ENCODE results near the gene IGSF3.
"Not testable (repeated sequence)": the region's sequence is repeated elsewhere in the genome, so short reads cannot be mapped to it uniquely, and the experiment has no call there.

Gene IGSF3

DNA sequence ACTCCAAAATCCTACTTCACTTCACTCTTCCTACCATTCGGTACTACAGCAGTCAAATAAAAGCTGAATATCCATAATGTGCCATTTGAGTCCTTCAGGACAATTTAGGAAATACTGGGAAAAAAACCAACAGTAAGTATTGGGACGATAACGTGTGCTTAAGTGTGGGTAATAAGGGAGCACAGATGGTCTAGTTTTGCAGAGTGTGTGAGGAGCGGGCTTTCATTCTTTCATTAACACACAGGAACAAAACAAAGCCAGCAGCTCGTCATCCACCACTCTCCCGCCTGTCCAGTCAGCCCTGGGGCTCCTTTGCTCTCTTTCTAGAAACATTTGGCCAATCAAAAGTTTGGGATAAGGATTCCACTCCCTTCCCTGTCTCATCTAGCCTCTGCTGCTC is 63.1 kb downstream of the IGSF3 start:
- H3K4me3 ChIP-seq (ENCODE audit: low read length); H3K27me3 ChIP-seq (ENCODE audit: insufficient read depth, low read length); H3K27ac ChIP-seq (ENCODE audit: low read length); H3K9ac ChIP-seq (ENCODE audit: low read depth, low read length); H3K36me3 ChIP-seq (ENCODE audit: insufficient read depth, low read depth, low read length); H3K9me3 ChIP-seq (ENCODE audit: insufficient read depth, low read depth, low read length); H3K4me1 ChIP-seq (ENCODE audit: insufficient read depth, low read length): not testable (repeated sequence)

DNA sequence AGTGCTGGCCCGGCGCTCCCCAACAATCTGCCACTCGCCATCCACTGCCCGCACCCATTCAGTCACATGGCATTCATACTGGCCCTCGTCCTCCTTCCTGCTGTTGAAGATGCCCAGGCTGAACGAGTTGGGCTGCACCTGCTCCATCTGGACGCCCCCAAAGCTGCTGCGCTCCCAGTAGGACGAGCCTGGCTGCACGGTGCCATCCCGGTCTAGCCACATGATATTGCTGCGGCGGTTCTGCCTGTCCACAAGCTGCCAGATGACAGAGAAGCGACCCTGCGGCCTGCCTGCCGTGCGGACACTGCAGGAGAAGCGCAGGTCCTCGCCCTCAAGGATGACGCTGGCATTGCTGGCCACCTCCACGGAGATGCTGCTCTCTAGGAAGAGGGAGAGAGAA is 63.9 kb downstream of the IGSF3 start:
- not testable (repeated sequence) for H3K9ac ChIP-seq (ENCODE audit: low read depth, low read length); H3K27me3 ChIP-seq (ENCODE audit: insufficient read depth, low read length); H3K36me3 ChIP-seq (ENCODE audit: insufficient read depth, low read depth, low read length); H3K4me3 ChIP-seq (ENCODE audit: low read length); H3K4me1 ChIP-seq (ENCODE audit: insufficient read depth, low read length); H3K9me3 ChIP-seq (ENCODE audit: insufficient read depth, low read depth, low read length); H3K27ac ChIP-seq (ENCODE audit: low read length)

DNA sequence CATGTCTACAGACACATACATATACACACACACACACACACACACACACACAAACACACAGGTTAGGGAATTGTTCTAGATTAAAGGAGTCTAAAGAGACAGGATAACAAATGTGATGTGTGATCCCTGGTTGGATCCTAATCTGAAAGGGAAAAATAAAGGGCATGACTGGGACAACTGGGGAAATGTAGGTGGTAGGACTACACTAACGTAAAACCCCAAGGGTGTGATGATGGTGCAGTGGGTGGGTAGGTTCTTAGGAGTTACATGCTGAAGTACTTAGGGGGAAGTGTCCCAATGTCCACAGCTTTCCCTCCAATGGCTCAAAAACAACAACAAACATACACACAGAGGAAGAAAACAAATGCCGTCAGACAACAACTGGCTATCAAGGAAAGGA is 68.2 kb downstream of the IGSF3 start:
- not testable (repeated sequence) for H3K36me3 ChIP-seq (ENCODE audit: insufficient read depth, low read depth, low read length); H3K27me3 ChIP-seq (ENCODE audit: insufficient read depth, low read length); H3K27ac ChIP-seq (ENCODE audit: low read length); H3K9ac ChIP-seq (ENCODE audit: low read depth, low read length); H3K4me1 ChIP-seq (ENCODE audit: insufficient read depth, low read length); H3K4me3 ChIP-seq (ENCODE audit: low read length); H3K9me3 ChIP-seq (ENCODE audit: insufficient read depth, low read depth, low read length)

DNA sequence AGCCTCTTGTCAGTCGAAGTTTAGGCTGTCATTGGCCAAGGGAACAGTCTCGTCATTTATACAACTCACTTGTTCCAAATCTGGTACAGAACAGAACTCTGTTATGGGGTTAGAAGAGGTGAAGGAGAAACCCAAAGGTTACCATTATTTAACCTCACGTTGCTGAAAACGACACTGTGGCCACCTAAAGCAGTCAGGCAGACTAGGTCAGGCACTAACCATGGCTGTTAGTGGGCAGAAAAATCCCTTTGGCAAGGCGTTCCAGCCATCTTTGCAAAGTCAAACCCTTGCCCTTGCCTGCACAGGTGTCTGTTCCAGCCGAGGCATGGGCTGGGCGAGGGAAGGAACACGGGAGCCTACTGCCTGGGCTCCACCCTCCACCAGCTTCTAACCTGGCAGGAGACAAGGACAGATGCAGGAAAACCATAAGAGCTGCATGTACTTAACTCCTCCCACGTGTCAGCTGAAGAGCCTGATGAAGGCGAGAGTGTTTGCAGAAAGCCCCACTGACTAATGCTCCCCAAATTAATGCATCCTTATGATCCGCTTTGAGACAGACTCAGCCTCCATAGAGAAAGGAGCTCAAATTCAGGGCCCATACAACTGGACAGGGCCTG is 69.0 kb downstream of the IGSF3 start:
- H3K27ac ChIP-seq (ENCODE audit: low read length); H3K36me3 ChIP-seq (ENCODE audit: insufficient read depth, low read depth, low read length); H3K27me3 ChIP-seq (ENCODE audit: insufficient read depth, low read length); H3K9ac ChIP-seq (ENCODE audit: low read depth, low read length); H3K9me3 ChIP-seq (ENCODE audit: insufficient read depth, low read depth, low read length); H3K4me1 ChIP-seq (ENCODE audit: insufficient read depth, low read length); H3K4me3 ChIP-seq (ENCODE audit: low read length): not testable (repeated sequence)

DNA sequence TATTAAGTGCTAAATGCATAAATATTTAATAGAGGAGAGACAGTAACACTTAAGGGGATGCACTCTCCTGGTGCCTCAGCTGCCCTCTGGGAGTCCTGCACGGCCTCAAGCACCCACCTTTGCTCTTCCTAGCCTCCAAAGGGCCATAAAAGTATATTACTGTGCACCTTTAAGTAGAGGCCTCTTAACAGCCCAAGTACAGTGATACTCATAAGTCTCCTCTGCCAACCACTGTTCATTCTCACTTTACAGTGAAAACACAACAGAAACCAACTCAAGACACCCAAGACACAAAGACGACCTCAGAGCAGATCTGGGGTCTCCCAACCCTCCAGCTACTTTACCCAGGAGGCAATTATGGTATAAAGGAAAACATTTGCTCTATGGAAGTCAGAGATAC is 70.1 kb downstream of the IGSF3 start:
- not testable (repeated sequence) for H3K27me3 ChIP-seq (ENCODE audit: insufficient read depth, low read length); H3K4me1 ChIP-seq (ENCODE audit: insufficient read depth, low read length); H3K9ac ChIP-seq (ENCODE audit: low read depth, low read length); H3K36me3 ChIP-seq (ENCODE audit: insufficient read depth, low read depth, low read length); H3K4me3 ChIP-seq (ENCODE audit: low read length); H3K27ac ChIP-seq (ENCODE audit: low read length); H3K9me3 ChIP-seq (ENCODE audit: insufficient read depth, low read depth, low read length)

DNA sequence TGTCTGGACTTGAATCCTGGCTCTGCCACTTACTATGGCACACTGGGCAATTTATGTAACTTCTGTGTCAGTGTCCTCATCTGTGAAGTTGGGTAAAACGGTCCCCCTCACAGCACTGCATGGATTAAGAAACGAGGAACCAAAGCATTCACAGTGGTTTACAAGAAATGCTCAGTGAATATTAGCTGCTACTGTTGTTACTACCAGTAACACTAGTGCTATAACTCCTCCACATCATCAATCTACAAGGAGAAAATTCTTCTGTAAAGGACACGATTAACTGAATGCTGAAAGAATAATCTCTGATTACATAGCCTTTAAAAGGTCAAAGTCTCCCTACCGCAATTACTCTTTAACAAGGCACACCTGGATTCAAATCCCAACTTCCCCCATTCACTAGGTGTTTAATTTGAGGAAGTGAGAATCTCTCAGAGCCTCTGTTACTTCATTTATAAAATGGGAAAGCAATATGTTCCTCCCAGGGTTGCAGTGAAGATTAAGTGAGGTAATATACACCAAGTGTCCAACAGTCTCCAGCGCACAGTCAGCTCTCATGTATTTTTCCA is 70.7 kb downstream of the IGSF3 start:
- not testable (repeated sequence) for H3K4me1 ChIP-seq (ENCODE audit: insufficient read depth, low read length); H3K36me3 ChIP-seq (ENCODE audit: insufficient read depth, low read depth, low read length); H3K4me3 ChIP-seq (ENCODE audit: low read length); H3K9ac ChIP-seq (ENCODE audit: low read depth, low read length); H3K27me3 ChIP-seq (ENCODE audit: insufficient read depth, low read length); H3K27ac ChIP-seq (ENCODE audit: low read length); H3K9me3 ChIP-seq (ENCODE audit: insufficient read depth, low read depth, low read length)

DNA sequence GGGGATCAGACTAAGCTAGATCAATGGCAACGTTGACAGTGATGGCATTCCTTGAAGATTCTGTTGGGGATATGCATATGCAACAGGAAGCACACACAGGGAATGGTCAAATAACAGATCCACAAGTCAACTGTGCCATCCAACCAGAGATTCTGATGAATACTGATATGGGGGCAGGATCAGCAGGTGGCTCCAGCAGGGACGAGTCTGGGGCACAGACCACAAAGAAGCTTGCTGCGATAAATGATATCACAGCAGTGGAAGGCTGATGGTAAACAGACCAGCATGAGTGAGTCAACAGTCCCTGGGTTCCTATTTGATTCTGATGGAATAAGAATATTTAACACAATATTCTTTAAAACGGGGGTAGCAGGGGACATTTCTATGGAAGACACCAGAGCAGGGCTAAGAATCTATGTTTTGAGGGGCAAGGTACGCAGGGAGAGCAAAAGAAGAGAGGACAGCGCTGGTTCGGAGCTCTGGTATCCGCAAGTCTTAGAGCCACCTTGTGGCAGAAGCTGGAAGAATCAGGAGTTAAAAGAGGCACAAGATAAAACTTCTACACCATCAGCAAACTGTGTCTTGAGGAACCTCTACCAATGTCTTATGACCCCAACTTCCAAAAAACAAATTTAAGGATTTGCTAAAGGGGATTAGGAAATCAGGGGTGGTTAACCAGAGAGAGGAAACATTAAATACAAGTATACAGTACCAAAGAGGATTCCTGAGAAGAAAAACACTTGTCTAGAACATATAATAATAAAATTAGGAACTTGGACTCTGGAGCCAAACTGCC is 71.4 kb downstream of the IGSF3 start:
- not testable (repeated sequence) for H3K36me3 ChIP-seq (ENCODE audit: insufficient read depth, low read depth, low read length); H3K4me1 ChIP-seq (ENCODE audit: insufficient read depth, low read length); H3K9me3 ChIP-seq (ENCODE audit: insufficient read depth, low read depth, low read length); H3K27ac ChIP-seq (ENCODE audit: low read length); H3K27me3 ChIP-seq (ENCODE audit: insufficient read depth, low read length); H3K9ac ChIP-seq (ENCODE audit: low read depth, low read length); H3K4me3 ChIP-seq (ENCODE audit: low read length)

DNA sequence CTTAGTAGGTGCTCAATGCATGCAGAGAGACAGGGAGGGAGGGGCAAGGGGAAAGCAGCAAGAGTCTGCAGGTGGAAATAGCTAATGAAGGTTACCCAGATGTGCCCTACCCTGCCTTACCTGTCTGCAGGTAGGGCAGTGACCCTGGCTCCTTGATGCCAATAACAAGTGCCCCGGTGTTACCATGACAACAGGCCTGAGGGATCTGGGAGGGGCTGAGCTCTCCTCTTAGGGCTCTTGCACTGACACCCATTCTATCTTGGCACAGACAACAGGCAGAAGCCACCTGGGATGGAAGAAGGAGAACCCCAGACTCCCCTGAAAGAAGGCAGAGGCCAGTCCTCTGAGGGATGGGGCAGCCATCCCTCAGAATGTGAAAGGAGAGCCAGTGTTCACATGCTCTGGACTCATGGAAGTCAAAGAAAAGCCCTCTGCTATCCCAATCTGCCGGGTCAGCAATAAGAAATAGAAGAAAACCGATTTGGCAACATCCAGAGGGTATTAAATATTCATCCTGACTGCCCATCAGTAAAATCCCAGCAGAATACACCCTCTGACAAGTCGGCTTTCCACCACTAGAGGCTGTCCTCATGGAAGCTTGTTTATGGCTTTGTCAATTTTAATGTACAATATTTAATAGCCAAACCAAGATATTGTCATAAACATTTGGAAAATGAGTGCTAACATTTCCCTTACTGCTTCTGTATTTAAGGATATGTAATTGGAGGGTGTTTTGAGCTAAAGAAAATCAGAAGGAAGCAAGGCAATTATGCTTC is 72.3 kb downstream of the IGSF3 start:
- not testable (repeated sequence) for H3K27me3 ChIP-seq (ENCODE audit: insufficient read depth, low read length); H3K4me3 ChIP-seq (ENCODE audit: low read length)

DNA sequence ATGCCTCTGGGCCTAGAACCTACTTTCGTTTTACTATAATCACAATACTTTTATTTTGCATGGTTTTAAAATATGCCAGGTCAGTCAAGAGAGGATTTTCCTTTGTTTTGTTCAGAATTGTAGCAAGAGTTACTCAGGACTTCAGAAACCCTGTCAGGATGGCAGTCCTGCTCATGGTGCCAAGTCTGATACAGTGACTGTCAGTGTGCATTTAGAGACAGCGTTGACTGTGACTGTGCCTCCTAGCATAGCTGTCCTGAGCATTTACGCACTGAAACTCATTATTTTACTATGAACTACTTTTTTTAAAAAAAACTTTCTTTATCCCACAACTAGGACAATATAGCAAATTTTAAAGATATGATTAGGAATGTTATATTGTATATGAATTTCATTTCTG is 73.6 kb downstream of the IGSF3 start:
- H3K27me3 ChIP-seq (ENCODE audit: insufficient read depth, low read length); H3K27ac ChIP-seq (ENCODE audit: low read length); H3K4me1 ChIP-seq (ENCODE audit: insufficient read depth, low read length); H3K9me3 ChIP-seq (ENCODE audit: insufficient read depth, low read depth, low read length); H3K9ac ChIP-seq (ENCODE audit: low read depth, low read length); H3K36me3 ChIP-seq (ENCODE audit: insufficient read depth, low read depth, low read length); H3K4me3 ChIP-seq (ENCODE audit: low read length): not testable (repeated sequence)

More for the DNA sequence above, 72.3 kb downstream of the IGSF3 start:
- not testable (repeated sequence) for H3K9ac ChIP-seq (ENCODE audit: low read depth, low read length); H3K9me3 ChIP-seq (ENCODE audit: insufficient read depth, low read depth, low read length); H3K4me1 ChIP-seq (ENCODE audit: insufficient read depth, low read length); H3K36me3 ChIP-seq (ENCODE audit: insufficient read depth, low read depth, low read length); H3K27ac ChIP-seq (ENCODE audit: low read length)

DNA sequence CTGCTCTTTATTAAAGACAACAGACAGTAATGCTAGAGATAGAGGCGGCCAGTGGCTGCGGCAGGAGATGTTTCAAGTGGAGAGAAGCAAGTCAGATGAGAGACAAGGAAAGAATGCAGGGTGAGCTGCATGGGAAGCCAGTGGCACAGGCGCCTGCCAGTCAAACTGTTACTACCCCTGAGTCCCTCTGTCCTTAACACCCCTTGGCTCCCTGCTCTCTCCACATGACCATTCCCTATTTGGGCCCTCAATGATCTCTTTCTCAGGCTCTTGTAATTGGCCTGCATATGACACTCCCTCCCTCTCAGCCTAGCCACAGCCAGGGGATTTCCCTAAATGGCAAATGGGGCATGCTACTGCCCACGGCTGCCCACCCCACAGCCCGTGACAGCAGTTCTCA is 74.1 kb downstream of the IGSF3 start:
- not testable (repeated sequence) for H3K27ac ChIP-seq (ENCODE audit: low read length); H3K4me1 ChIP-seq (ENCODE audit: insufficient read depth, low read length); H3K36me3 ChIP-seq (ENCODE audit: insufficient read depth, low read depth, low read length); H3K27me3 ChIP-seq (ENCODE audit: insufficient read depth, low read length); H3K4me3 ChIP-seq (ENCODE audit: low read length); H3K9me3 ChIP-seq (ENCODE audit: insufficient read depth, low read depth, low read length); H3K9ac ChIP-seq (ENCODE audit: low read depth, low read length)

DNA sequence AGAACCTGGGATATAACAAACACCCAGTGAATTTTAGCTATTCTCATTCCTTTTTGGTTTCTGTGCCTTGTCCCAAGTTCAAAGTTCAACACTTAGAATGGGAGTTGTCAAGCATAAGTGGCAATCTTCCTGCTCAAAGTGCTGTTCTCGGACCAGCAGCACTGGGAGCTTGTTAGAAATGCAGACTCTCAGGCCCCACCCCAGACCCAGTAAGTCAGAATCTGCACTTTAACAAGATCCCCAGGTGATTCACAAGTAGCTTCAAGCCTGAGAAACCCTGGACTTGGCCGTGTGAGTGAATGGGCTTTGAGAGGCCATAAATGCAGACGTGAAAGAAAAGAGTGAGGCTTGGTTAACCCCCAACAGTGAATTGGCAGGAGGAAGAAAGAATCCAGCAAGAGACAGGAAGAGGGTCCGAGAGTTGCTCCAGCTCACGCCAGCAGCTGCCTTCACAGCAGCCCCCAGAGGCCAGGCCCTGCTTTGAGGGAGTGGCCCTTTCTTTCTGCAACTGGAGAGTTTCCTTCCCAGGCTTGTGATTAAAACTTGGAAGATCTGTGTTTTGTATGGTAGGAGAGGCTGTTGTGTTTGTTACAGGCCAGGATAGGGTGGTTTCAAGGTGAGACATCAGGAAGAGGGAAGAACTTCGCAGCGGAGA is 75.5 kb downstream of the IGSF3 start:
- not testable (repeated sequence) for H3K27ac ChIP-seq (ENCODE audit: low read length); H3K4me3 ChIP-seq (ENCODE audit: low read length); H3K9ac ChIP-seq (ENCODE audit: low read depth, low read length); H3K36me3 ChIP-seq (ENCODE audit: insufficient read depth, low read depth, low read length); H3K27me3 ChIP-seq (ENCODE audit: insufficient read depth, low read length); H3K9me3 ChIP-seq (ENCODE audit: insufficient read depth, low read depth, low read length)
- H3K4me1 ChIP-seq (ENCODE audit: insufficient read depth, low read length), result peaks cover 12% of the 10 kb centered on the region; the same call in 1 of the 2 replicates
